ENCODE data around the gene PPFIBP2.

PPFIBP2 gene

GRCh38 chr11:7595951-7596350 is 82.2 kb downstream of the PPFIBP2 start:
- DNase-seq (ENCODE audit: low read depth in 1 of 2, low spot score in 1 of 2): no peak

GRCh38 chr11:7596975-7597391 is 83.2 kb downstream of the PPFIBP2 start:
- no peak for DNase-seq (ENCODE audit: low read depth in 1 of 2, low spot score in 1 of 2)

- DNase-seq (ENCODE audit: low read depth in 1 of 2, low spot score in 1 of 2): no peak
Measured at GRCh38 chr11:7597620-7598019, 83.8 kb downstream of the PPFIBP2 start.

- no peak for DNase-seq (ENCODE audit: low read depth in 1 of 2, low spot score in 1 of 2)
Measured at GRCh38 chr11:7599209-7599608, 85.4 kb downstream of the PPFIBP2 start.

GRCh38 chr11:7600205-7600775 is 86.5 kb downstream of the PPFIBP2 start:
- no peak for DNase-seq (ENCODE audit: low read depth in 1 of 2, low spot score in 1 of 2)

GRCh38 chr11:7603031-7603781 is 89.4 kb downstream of the PPFIBP2 start:
- DNase-seq (ENCODE audit: low read depth in 1 of 2, low spot score in 1 of 2): no peak

- DNase-seq (ENCODE audit: low read depth in 1 of 2, low spot score in 1 of 2): no peak
Measured at GRCh38 chr11:7604331-7604955, 90.6 kb downstream of the PPFIBP2 start.

- DNase-seq (ENCODE audit: low read depth in 1 of 2, low spot score in 1 of 2): no peak
Measured at GRCh38 chr11:7605186-7605943, 91.6 kb downstream of the PPFIBP2 start.

- DNase-seq (ENCODE audit: low read depth in 1 of 2, low spot score in 1 of 2): no peak
Measured at GRCh38 chr11:7606496-7606895, 92.7 kb downstream of the PPFIBP2 start.

- DNase-seq (ENCODE audit: low read depth in 1 of 2, low spot score in 1 of 2): no peak
Measured at GRCh38 chr11:7609015-7609414, 95.2 kb downstream of the PPFIBP2 start.

GRCh38 chr11:7609521-7609920 is 95.7 kb downstream of the PPFIBP2 start:
- DNase-seq (ENCODE audit: low read depth in 1 of 2, low spot score in 1 of 2): no peak

GRCh38 chr11:7610393-7610792 is 96.6 kb downstream of the PPFIBP2 start:
- DNase-seq (ENCODE audit: low read depth in 1 of 2, low spot score in 1 of 2): no peak

GRCh38 chr11:7611411-7611810 is 97.6 kb downstream of the PPFIBP2 start:
- no peak for DNase-seq (ENCODE audit: low read depth in 1 of 2, low spot score in 1 of 2)

- DNase-seq (ENCODE audit: low read depth in 1 of 2, low spot score in 1 of 2): no peak
Measured at GRCh38 chr11:7612056-7612660, 98.4 kb downstream of the PPFIBP2 start.

GRCh38 chr11:7612661-7613393 is 99.0 kb downstream of the PPFIBP2 start:
- DNase-seq (ENCODE audit: low read depth in 1 of 2, low spot score in 1 of 2): no peak

- DNase-seq (ENCODE audit: low read depth in 1 of 2, low spot score in 1 of 2): no peak
Measured at GRCh38 chr11:7613394-7613720, 99.6 kb downstream of the PPFIBP2 start.

GRCh38 chr11:7614656-7615055 is 100.9 kb downstream of the PPFIBP2 start:
- DNase-seq (ENCODE audit: low read depth in 1 of 2, low spot score in 1 of 2): no peak

GRCh38 chr11:7617032-7617431 is 103.2 kb downstream of the PPFIBP2 start:
- no peak for DNase-seq (ENCODE audit: low read depth in 1 of 2, low spot score in 1 of 2)

GRCh38 chr11:7619322-7619721 is 105.5 kb downstream of the PPFIBP2 start:
- no peak for DNase-seq (ENCODE audit: low read depth in 1 of 2, low spot score in 1 of 2)

GRCh38 chr11:7621090-7621489 is 107.3 kb downstream of the PPFIBP2 start:
- no peak for DNase-seq (ENCODE audit: low read depth in 1 of 2, low spot score in 1 of 2)

GRCh38 chr11:7621554-7621953 is 107.8 kb downstream of the PPFIBP2 start:
- DNase-seq (ENCODE audit: low read depth in 1 of 2, low spot score in 1 of 2): no peak

Measured in stimulated activated CD4-positive, alpha-beta T cell treated with anti-CD3 and anti-CD28 coated beads, Interleukin-15, amount 100 ng/mL, for 1 hour (primary cell).